ENCODE results near the gene RNF166.
A peak's percentile ranks its signal among the peaks of the same experiment; 100 is the strongest.
"Not testable (repeated sequence)": the region's sequence is repeated elsewhere in the genome, so short reads cannot be mapped to it uniquely, and the experiment has no call there.

Gene RNF166

GRCh38 chr16:88676502-88677242 lies 29.5 kb downstream of the RNF166 start:
- DNase-seq (ENCODE audit: low read depth, low spot score), result no peak

GRCh38 chr16:88673716-88674379 lies 32.4 kb downstream of the RNF166 start:
- no peak for DNase-seq (ENCODE audit: low read depth, low spot score)

- no peak for DNase-seq (ENCODE audit: low read depth, low spot score)
Observed at GRCh38 chr16:88672776-88673175, 33.4 kb downstream of the RNF166 start.

DNA sequence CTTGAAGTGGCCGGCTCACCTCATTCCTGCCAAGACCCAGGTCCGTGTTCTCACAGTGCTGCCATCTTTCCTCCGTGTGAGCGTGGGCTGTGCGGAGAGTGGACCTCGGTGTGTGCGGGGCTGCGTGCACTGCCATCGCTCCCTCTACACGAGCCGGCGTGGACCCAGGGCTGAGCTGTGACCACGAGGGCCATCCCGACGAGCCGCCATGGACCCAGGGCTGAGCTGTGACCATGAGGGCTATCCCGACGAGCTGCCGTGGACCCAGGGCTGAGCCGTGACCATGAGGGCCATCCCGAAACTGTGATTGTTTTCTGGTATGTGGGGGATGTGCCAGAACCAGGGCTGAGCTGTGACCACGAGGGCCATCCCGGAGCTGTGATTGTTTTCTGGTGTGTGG lies 34.4 kb downstream of the RNF166 start:
- no peak for DNase-seq (ENCODE audit: low read depth, low spot score)

GRCh38 chr16:88669980-88670379 lies 36.2 kb downstream of the RNF166 start:
- DNase-seq (ENCODE audit: low read depth, low spot score), result no peak

DNA sequence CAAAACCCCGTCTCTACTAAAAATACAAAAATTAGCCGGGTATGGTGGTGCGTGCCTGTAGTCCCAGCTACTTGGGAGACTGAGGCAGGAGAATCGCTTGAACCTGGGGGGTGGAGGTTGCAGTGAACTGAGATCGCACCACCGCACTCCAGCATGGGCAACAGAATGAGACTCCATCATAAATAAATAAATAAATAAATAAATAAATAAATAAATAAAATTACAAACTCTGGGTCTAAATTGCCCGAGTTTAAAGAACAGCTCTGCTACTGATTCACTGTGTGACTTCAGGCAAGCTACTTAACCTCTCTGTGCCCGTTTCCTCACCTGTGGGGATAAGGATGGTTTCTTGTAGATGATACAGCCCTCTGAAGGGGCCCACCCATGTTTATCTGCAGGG lies 36.7 kb downstream of the RNF166 start:
- DNase-seq (ENCODE audit: low read depth, low spot score), result not testable (repeated sequence)

GRCh38 chr16:88667461-88667860 lies 38.7 kb downstream of the RNF166 start:
- DNase-seq (ENCODE audit: low read depth, low spot score), result no peak

GRCh38 chr16:88665570-88665969 lies 40.6 kb downstream of the RNF166 start:
- DNase-seq (ENCODE audit: low read depth, low spot score), result no peak

DNA sequence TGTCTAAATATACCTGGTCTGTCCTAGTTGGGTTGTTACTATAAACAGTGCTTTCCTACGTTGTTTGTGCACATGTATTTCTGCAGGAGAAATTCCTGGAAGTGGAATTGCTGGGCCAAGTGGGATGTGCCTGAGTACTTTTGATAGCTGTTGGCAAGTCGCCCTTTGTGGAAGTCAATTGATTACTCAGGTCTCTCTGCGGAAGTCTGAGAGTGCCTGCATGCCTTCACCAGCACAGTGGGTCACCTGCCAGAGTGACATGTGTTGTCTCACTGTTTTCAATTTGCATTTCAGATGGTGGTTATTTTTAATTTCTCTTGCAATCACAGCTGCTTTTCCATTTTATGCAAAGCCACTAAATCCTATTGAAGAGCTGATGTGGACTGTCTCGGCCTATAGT lies 41.1 kb downstream of the RNF166 start:
- no peak for DNase-seq (ENCODE audit: low read depth, low spot score)

DNA sequence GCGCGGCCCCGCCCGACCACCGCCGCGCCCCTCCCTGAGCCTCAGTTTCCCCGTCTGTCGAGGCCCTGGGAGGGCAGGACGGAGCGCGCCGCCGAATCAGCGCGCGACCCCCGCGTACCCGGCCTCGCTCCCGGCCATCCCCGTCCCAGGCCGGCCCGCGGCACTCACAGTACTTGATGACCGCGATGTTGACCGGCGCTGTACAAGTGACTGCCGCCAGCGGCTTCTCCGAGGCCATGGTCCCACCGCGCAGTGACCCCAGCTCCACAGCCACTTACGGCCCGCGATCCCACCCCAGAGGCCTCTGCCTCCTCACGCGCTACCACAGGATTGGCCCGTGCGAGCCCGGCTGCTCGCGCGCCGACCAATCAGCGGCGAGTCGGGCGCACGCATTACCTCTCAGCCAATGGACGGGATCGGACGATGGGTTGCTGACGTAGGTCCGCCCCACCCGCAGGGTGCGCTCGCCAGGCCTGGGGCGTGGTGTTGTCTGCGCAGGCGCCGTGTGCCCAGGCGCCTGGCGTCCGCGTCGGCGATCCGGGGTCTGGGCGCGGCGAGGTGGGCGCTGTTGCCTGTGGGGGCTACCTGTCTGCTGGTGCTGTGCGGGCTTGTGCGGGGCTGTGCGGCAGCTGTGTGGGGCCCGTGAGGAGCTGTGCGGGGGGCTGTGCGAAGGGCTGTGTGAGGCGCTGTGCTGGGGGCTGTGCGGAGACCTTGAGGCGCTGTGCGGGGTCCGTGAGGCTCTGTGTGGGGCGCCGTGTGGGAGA lies 43.2 kb downstream of the RNF166 start, which contains the start of gene MVD:
MVD (minus strand) TSS at position 249 of the 764 bp plus-strand sequence; CDS start at position 238, 11 bp downstream.
- peak; percentile 99 for DNase-seq (ENCODE audit: low read depth, low spot score)

GRCh38 chr16:88662222-88662842 lies 43.9 kb downstream of the RNF166 start:
- peak; percentile 30 for DNase-seq (ENCODE audit: low read depth, low spot score)

- DNase-seq (ENCODE audit: low read depth, low spot score), result no peak
Observed at GRCh38 chr16:88661468-88661867, 44.7 kb downstream of the RNF166 start.

- no peak for DNase-seq (ENCODE audit: low read depth, low spot score)
Observed at GRCh38 chr16:88659160-88659559, 47.0 kb downstream of the RNF166 start.

GRCh38 chr16:88658714-88659113 lies 47.5 kb downstream of the RNF166 start:
- DNase-seq (ENCODE audit: low read depth, low spot score), result no peak

GRCh38 chr16:88657371-88657770 lies 48.8 kb downstream of the RNF166 start:
- no peak for DNase-seq (ENCODE audit: low read depth, low spot score)

GRCh38 chr16:88656291-88656980 lies 49.8 kb downstream of the RNF166 start:
- DNase-seq (ENCODE audit: low read depth, low spot score), result no peak

DNA sequence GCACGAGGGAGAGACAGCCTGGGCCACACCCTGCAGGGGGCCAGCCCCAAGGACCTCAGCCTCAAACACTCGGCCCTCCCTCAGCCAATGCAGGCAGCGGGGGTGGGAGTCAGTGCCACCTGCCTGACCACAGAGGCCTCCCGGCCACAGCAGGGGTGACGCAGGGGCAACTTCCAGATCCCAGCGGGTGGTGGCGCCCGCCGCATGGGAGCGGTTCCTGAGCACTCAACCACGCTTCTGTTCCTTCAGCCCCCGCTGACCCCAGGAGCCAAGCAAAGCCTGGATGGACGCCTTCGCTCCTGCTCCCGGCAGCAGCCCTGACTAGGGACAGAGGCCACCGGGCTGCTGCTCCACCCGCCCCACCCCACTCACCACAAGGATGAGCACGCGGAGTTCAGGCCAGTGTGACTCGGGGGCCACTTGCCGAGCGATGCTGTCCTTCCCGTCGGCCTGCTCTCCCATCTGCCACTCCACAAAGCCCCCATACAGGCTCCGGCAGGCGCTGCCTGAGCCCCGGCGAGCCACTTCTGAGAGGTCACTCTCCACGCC lies 50.4 kb downstream of the RNF166 start:
- no peak for DNase-seq (ENCODE audit: low read depth, low spot score)

DNA sequence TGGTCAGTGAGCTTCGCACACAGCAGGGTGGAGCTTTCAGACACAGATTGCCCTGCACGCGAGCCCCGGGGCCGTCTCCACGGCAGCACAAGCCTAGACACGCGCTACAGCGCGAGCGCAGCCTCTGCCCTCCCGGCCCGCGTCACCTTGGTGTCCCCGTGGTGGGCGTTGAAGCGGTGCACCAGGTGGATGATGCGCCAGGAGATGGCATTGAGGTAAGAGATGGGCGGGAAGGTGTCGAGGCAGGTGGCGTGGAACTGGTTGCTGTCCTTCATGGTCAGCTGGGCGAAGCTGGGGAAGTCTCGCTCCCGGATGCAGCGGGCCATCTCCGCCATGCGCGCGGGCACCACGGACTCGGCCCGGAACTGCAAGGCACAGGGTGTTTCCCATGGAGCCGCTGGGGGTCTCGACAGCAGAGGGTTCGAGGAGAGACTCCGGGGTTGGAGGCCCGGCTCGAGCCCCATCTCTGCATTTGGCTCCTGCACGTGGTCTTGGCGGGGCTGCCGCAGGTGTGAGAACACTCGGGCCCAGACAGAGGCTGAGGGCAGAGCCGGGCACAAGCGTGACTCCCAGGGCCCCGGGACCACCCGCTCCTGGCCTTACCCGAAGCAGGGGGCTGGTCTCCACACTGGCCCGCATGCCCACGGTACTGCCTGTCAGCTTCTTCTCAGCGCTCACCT lies 51.0 kb downstream of the RNF166 start:
- no peak for DNase-seq (ENCODE audit: low read depth, low spot score)

- no peak for DNase-seq (ENCODE audit: low read depth, low spot score)
Observed at GRCh38 chr16:88654363-88655052, 51.7 kb downstream of the RNF166 start.

Data from astrocyte of the hippocampus (primary cell).